Heart right ventricle (tissue), 16 donors: ENCODE data around the gene SLC25A44. TPM values are rescaled to one million over a fixed set of nuclear protein-coding genes. Genes with fewer than 3 reads are reported as not detected.

Experiments used
- ATAC-seq, 8 donors: fragments of 200-7000 bp; cut with Tn5 transposase; one replicate each; pipeline ENCODE4 v1.9.1; 2020; ENCODE audit warnings: mild to moderate bottlenecking in 8 of 8, moderate library complexity in 8 of 8, moderate number of reproducible peaks in 1 of 8
- DNase-seq, 2 donors: peaks; one replicate each; pipeline ENCODE4 v3.0.0-alpha.2; 2020
- H3K27ac ChIP-seq, 10 donors: fragments of 200-600 bp; sonication (generic) in 2 of 10; one replicate each; pipeline versions ENCODE4 v1.5.0 to v1.8.0; 2020 to 2022; ENCODE audit warnings: mild to moderate bottlenecking in 3 of 10
- H3K27me3 ChIP-seq, 7 donors: fragments of 200-600 bp; one replicate each; pipeline ENCODE4 v1.8.0; 2021 to 2022; ENCODE audit warnings: mild to moderate bottlenecking in 2 of 7
- H3K36me3 ChIP-seq, 9 donors: fragments of 200-600 bp; sonication (generic) in 1 of 9; one replicate each; pipeline versions ENCODE4 v1.5.0 to v1.8.0; 2020 to 2022; ENCODE audit warnings: mild to moderate bottlenecking in 2 of 9
- H3K4me1 ChIP-seq, 9 donors: fragments of 200-600 bp; sonication (generic) in 1 of 9; one replicate each; pipeline versions ENCODE4 v1.5.0 to v1.8.0; 2020 to 2022; ENCODE audit warnings: mild to moderate bottlenecking in 4 of 9
- H3K4me3 ChIP-seq, 10 donors: fragments of 200-600 bp; sonication (generic) in 2 of 10; one replicate each; pipeline versions ENCODE4 v1.5.0 to v1.8.0; 2020 to 2022; ENCODE audit warnings: mild to moderate bottlenecking in 7 of 10, moderate library complexity in 2 of 10
- H3K9me3 ChIP-seq, 11 donors: fragments of 200-600 bp in 10 of 11; sonication (generic) in 2 of 11; one replicate each; pipeline versions ENCODE4 v1.5.0 to v1.8.0; 2013 to 2022; ENCODE audit warnings: mild to moderate bottlenecking in 2 of 11, control low read depth in 1 of 11, moderate library complexity in 1 of 11
- WGBS, 2 donors: extraction: QIAGEN DNeasy Blood & Tissue Kit; methylation state at CpG; one replicate each; pipeline ENCODE4 v1.1.7; 2013; ENCODE audit warnings: inconsistent platforms in 1 of 2; 5-methylcytosine and 5-hydroxymethylcytosine counted together
- intact Hi-C, 10 donors: fragments of 100-400 bp; cut with DNase I; formaldehyde crosslinking; loops; one replicate each; pipeline versions ENCODE4 v1.11.1 to v1.14.2; 2022
- polyA plus RNA-seq, 2 donors: library from polyadenylated mRNA; stranded (reverse); fragments of 200-250 nt; gene quantifications; one replicate each; pipeline ENCODE4 v1.2.3, GENCODE V29; 2013
- total RNA-seq, 10 donors: library from RNA; stranded (reverse); fragmentation: NEBNext Ultra II Directional in 3 of 10; extraction: Animal tissue kit (Norgen Biotek cat#: 25700) in 3 of 10; gene quantifications; one replicate each; pipeline versions ENCODE4 v1.2.1 to v1.2.4, GENCODE V29; 2021 to 2023
- TF ChIP-seq, protein P1 (sequence below), 9 donors: fragments of 200-600 bp; sonication (generic) in 2 of 9; IDR thresholded peaks; one replicate each; pipeline versions ENCODE4 v1.5.0 to v1.8.0; 2021 to 2022; ENCODE audit warnings: antibody characterized with exemption in 9 of 9, mild to moderate bottlenecking in 5 of 9, moderate library complexity in 1 of 9
- donor health status: Arrhythmogenic right ventricular cardiomyopathy.
- donor health status: ischemic (EF 13 %, LVEDD 7.1; RV severe dilation, severe dysfunction).
- donor health status: healthy with polysubstance abuse.
- donor health status: DM: no; HTN: yes; CAD: no.
- donor health status: DM: no; HTN: no; CAD: no.
- donor health status: ischemic (EF 25% LVEDD 6.9; RV normal size, moderate dysfunction).
- donor health status: ischemic (EF 25% LVEDD 5.7; RV mildly dilated, moderate dysfunction).
- donor health status: healthy.
- donor health status: DM: yes; HTN: yes; CAD: no.
- donor health status: Ischemic cardiomyopathy.
- donor health status: ischemic (EF 35%, LVEDD 5.7; RV mildly dilated, moderate dysfunction).
- donor health status: nonischemic (EF 11% LVEDD 7.7; RV severe dilation, severe dysfunction).
- donor health status: DM: yes; HTN: yes; CAD: no.
- donor health status: PGD.
- donor health status: ischemic (EF 29% LVEDD 5.4; RV normal size, mild dysfunction).
- donor health status: nonischemic (EF 23%, LVEDD 6.1; RV moderate dilation, normal function).

SLC25A44 gene
- total and polyA plus RNA-seq, 12 donors: 7.0 to 26.0 (median 19.0) TPM

DNA sequence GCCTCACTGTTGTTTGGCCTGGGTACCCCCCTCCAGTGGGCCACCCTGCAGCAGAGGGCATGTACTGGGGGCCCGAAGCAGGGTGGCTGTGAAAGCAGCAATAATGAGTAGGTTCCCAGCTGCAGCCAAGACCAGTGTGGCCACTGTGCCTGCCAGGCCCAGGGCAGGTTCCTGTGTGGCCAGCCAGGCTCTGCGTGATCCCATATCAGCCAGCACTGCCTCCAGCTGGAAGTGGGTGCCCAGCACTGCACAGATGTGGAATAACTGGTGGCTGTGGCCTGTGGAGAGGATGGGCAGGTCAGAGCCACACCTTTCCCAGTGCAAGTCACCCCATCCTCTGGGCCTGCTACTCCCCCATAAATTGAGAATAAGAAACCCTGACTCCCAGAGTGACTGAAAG lies 50.2 kb downstream of the SLC25A44 start:
- TF ChIP-seq, protein P1, sequence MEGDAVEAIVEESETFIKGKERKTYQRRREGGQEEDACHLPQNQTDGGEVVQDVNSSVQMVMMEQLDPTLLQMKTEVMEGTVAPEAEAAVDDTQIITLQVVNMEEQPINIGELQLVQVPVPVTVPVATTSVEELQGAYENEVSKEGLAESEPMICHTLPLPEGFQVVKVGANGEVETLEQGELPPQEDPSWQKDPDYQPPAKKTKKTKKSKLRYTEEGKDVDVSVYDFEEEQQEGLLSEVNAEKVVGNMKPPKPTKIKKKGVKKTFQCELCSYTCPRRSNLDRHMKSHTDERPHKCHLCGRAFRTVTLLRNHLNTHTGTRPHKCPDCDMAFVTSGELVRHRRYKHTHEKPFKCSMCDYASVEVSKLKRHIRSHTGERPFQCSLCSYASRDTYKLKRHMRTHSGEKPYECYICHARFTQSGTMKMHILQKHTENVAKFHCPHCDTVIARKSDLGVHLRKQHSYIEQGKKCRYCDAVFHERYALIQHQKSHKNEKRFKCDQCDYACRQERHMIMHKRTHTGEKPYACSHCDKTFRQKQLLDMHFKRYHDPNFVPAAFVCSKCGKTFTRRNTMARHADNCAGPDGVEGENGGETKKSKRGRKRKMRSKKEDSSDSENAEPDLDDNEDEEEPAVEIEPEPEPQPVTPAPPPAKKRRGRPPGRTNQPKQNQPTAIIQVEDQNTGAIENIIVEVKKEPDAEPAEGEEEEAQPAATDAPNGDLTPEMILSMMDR (IDR thresholded peaks at IDR 0.05): no peak
- Histone ChIP-seq H3K27ac (no peak overlapping the region), H3K4me1 (peaks cover 16 to 32% (median 29%) of the 10 kb centered on the region in 9 donors), H3K27me3 (peaks cover 0 to 23% (median 8%) of the 10 kb centered on the region in 7 donors), H3K36me3 (peaks cover 0 to 38% (median 7%) of the 10 kb centered on the region in 9 donors), H3K9me3 (no peaks in the 10 kb centered on the region), H3K4me3 (no peak overlapping the region)
- DNase-seq (no peak), ATAC-seq (no peak)
- intact Hi-C loops: loop anchor here in 1 of 10 donors (5.0 kb wide), 1 partner anchor 33 kb away; no protein-coding TSS in a partner anchor
- 91 to 93% methylated on average over 2 of the region's 2 CpGs for WGBS, 2 donors

DNA sequence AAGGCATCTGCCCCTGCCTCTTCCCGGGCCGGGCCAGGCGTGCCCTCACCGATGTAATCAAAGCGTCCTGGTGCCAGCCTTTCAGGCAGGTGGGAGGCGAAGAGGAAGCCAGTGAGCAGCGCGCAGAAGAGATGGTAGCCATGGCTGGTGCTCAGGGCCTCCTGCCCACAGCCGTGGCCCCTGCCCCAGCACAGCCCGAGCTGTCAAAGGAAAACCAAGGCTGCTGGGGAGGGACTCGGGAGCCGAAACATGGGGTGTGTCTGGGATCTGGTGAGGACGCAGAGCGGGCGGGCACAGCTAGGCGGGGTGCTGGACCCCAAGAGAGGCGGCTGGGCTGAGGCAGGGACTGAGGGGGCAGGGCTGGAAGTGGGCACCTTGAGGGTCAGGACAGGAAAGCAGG lies 50.8 kb downstream of the SLC25A44 start:
- no peak overlapping the region for H3K27ac ChIP-seq
- intact Hi-C loops: loop anchor here in 1 of 10 donors (5.0 kb wide), 1 partner anchor 33 kb away; no protein-coding TSS in a partner anchor
- peaks cover 0 to 38% (median 4%) of the 10 kb centered on the region in 9 donors for H3K36me3 ChIP-seq
- H3K4me1 ChIP-seq: peaks cover 18 to 32% (median 29%) of the 10 kb centered on the region in 9 donors
- H3K27me3 ChIP-seq: peaks cover 0 to 23% (median 8%) of the 10 kb centered on the region in 7 donors
- TF ChIP-seq, protein P1 (IDR thresholded peaks at IDR 0.05): no peak
- WGBS, 2 donors: 94% methylated on average over 17 of the region's 17 CpGs
- H3K4me3 ChIP-seq: no peak overlapping the region
- no peaks in the 10 kb centered on the region for H3K9me3 ChIP-seq
- DNase-seq: no peak
- ATAC-seq: no peak

DNA sequence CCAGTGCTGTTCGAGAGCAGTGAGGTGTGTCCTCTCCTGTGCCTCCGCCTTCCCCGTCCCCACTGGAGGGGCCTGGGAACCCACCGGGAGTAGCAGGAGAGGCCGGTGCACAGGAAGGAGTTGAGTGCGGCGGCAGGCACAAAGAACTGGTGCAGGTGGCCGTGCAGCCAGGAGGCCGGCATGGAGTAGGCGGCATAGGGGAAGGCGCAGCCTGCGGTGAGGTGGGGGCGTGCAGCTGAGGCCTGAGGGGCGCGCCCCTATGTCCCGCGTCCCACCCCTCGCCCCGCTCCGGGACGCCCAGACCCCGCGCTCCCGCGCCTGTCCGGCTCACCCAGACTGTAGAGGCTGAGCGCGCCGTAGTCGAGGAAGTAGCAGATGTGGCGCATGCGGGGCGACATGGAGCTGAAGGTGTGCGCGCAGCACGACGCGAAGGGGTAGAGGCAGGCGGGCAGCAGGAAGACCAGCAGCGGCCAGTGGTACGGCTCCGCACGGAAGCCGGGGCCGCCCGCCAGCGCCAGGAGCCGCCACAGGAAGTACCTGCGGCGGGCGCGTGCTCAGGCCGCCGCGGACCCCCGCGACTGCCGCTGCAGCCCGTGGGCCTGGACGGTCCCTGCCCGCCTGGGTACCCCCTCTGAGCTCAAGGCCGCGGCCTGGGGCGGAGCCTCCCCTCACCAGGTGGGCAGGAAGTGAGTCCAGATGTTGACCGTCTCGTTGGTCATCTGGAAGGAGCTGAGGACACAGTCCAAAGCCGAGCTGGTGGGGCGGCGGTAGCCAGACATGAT lies 51.7 kb downstream of the SLC25A44 start:
- Histone ChIP-seq H3K9me3 (no peaks in the 10 kb centered on the region), H3K36me3 (peaks cover 0 to 38% (median 5%) of the 10 kb centered on the region in 9 donors), H3K27ac (no peak overlapping the region), H3K4me3 (peak overlapping the region in 9 of 10 donors; percentile 9 to 44 (median 36)), H3K27me3 (peaks cover 0 to 23% (median 8%) of the 10 kb centered on the region in 7 donors), H3K4me1 (peaks cover 24 to 42% (median 34%) of the 10 kb centered on the region in 9 donors)
- 5 to 6% methylated on average over 68 to 69 of the region's 69 CpGs for WGBS, 2 donors
- intact Hi-C loops: no loop called here
- ATAC-seq (peak in 3 of 8 donors; percentile 2 to 15 (median 6)), DNase-seq (no peak)
- TF ChIP-seq, protein P1 (IDR thresholded peaks at IDR 0.05): no peak

DNA sequence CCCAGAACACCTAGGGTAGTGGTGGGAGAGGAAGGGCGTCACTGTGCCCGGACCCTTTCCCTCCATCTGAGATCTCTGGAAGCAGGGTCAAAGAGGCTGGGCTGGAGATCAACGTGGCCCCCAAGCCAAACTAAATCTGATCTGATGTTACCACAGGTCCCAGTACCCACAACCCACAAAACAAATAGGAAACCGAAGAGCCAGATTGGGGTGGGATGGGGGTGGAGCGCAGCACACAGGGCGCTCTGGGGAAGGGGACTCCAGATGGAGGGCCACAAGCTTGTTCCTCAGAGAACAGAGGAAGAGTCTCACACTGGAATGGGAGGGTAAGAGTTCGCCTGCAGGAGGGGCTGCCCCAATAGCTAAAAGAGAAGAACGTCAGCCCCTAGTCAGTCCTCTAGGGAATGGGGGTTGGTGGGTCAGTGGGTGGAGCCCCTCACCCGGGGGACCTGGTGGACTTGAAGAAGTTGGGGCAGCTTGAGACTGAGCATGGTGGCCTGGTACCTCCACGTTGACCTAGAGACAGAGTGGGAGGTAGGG lies 52.4 kb downstream of the SLC25A44 start:
- H3K36me3 ChIP-seq: peaks cover 0 to 39% (median 12%) of the 10 kb centered on the region in 9 donors
- DNase-seq (no peak), ATAC-seq (no peak)
- no peak overlapping the region for H3K27ac ChIP-seq
- H3K4me3 ChIP-seq: peak overlapping the region in 3 of 10 donors; percentile 37 to 44 (median 40)
- intact Hi-C loops: no loop called here
- TF ChIP-seq, protein P1 (IDR thresholded peaks at IDR 0.05): no peak
- peaks cover 27 to 48% (median 40%) of the 10 kb centered on the region in 9 donors for H3K4me1 ChIP-seq
- 51 to 53% methylated on average over 10 of the region's 10 CpGs for WGBS, 2 donors
- H3K9me3 ChIP-seq: no peaks in the 10 kb centered on the region
- peaks cover 0 to 23% (median 8%) of the 10 kb centered on the region in 7 donors for H3K27me3 ChIP-seq
